WTC11 (cell line): Measurements from ENCODE around the gene SLCO4A1. TPM values are rescaled to one million over a fixed set of nuclear protein-coding genes. Genes with fewer than 3 reads are reported as not detected.
A peak's percentile ranks its signal among the peaks of the same experiment; 100 is the strongest.

ENCODE experiments used
- ATAC-seq: fragments of 200-7000 bp; cut with Tn5 transposase; 2 replicates; pipeline ENCODE4 v1.10.0; 2021; ENCODE audit warnings: mild to moderate bottlenecking, moderate library complexity
- CTCF ChIA-PET: fragments of 300-600 bp; sonication (Branson Sonifier 250); formaldehyde crosslinking; loops from one replicate; lab custom pipeline; 2021; ENCODE audit warnings: antibody characterized with exemption; lab: Charles Lee
- POLR2A ChIA-PET: fragments of 350-600 bp; sonication (Branson Sonifier 250); formaldehyde crosslinking; loops from one replicate; lab custom pipeline; 2021; ENCODE audit warnings: antibody characterized with exemption; lab: Charles Lee
- DNase-seq: peaks from one replicate; pipeline ENCODE4 v3.0.0; 2021; ENCODE audit warnings: low spot score
- H3K27ac Mint-ChIP-seq: 2 replicates; pipeline ENCODE4 v1.8.0; 2021; ENCODE audit warnings: mixed read lengths
- H3K27me3 Mint-ChIP-seq: 2 replicates; pipeline ENCODE4 v1.8.0; 2021; ENCODE audit warnings: low read depth, mild to moderate bottlenecking, moderate library complexity, mixed read lengths
- H3K36me3 Mint-ChIP-seq: 2 replicates; pipeline ENCODE4 v1.8.0; 2021; ENCODE audit warnings: mixed read lengths
- H3K4me1 Mint-ChIP-seq: 2 replicates; pipeline ENCODE4 v1.8.0; 2022; ENCODE audit warnings: mixed read lengths
- H3K4me3 Mint-ChIP-seq: 2 replicates; pipeline ENCODE4 v1.8.0; 2021; ENCODE audit warnings: mild to moderate bottlenecking, moderate library complexity, mixed read lengths
- H3K9me3 Mint-ChIP-seq: 2 replicates; pipeline ENCODE4 v1.8.0; 2021; ENCODE audit warnings: mixed read lengths
- ATF6 ChIP-seq: sonication (generic); formaldehyde crosslinking; IDR thresholded peaks from 2 replicates; pipeline ENCODE4 v1.8.1; 2023; ENCODE audit warnings: mild to moderate bottlenecking, missing genetic modification reagents
- ELF4 ChIP-seq: sonication (generic); formaldehyde crosslinking; IDR thresholded peaks from 2 replicates; pipeline ENCODE4 v1.8.1; 2022; ENCODE audit warnings: low read depth, mild to moderate bottlenecking, moderate library complexity, missing genetic modification reagents
- ERG ChIP-seq: fragments of 250-450 bp; sonication (Bioruptor Pico); IDR thresholded peaks from 2 replicates; pipeline ENCODE4 v1.8.0; 2021; ENCODE audit warnings: mild to moderate bottlenecking
- ESRRA ChIP-seq: sonication (generic); formaldehyde crosslinking; IDR thresholded peaks from 2 replicates; pipeline ENCODE4 v1.8.1; 2022; ENCODE audit warnings: mild to moderate bottlenecking, missing genetic modification reagents, borderline replicate concordance
- FOXJ3 ChIP-seq: sonication (generic); formaldehyde crosslinking; IDR thresholded peaks from 2 replicates; pipeline ENCODE4 v1.9.0; 2021; ENCODE audit warnings: missing genetic modification reagents, mild to moderate bottlenecking, borderline replicate concordance
- FOXK1 ChIP-seq: sonication (generic); formaldehyde crosslinking; IDR thresholded peaks from 2 replicates; pipeline ENCODE4 v1.8.0; 2022; ENCODE audit warnings: mild to moderate bottlenecking, moderate library complexity, missing genetic modification reagents
- FOXP1 ChIP-seq: sonication (generic); formaldehyde crosslinking; IDR thresholded peaks from 2 replicates; pipeline ENCODE4 v1.8.0; 2022; ENCODE audit warnings: missing genetic modification reagents, mild to moderate bottlenecking, moderate library complexity, borderline replicate concordance
- GTF2I ChIP-seq: fragments of 250-450 bp; sonication (Bioruptor Pico); conservative IDR thresholded peaks from 2 replicates; pipeline ENCODE4 v1.4.0; 2021; ENCODE audit warnings: mild to moderate bottlenecking
- JAZF1 ChIP-seq: fragments of 250-450 bp; sonication (Bioruptor Pico); IDR thresholded peaks from 2 replicates; pipeline ENCODE4 v1.9.0; 2021; ENCODE audit warnings: moderate library complexity, mild to moderate bottlenecking, inconsistent platforms
- MAX ChIP-seq: sonication (generic); formaldehyde crosslinking; IDR thresholded peaks from 2 replicates; pipeline ENCODE4 v1.8.0; 2022; ENCODE audit warnings: mild to moderate bottlenecking, missing genetic modification reagents
- MXD4 ChIP-seq: fragments of 250-450 bp; sonication (Bioruptor Pico); IDR thresholded peaks from 2 replicates; pipeline ENCODE4 v1.8.0; 2021; ENCODE audit warnings: mild to moderate bottlenecking, moderate library complexity, borderline replicate concordance
- NR1H2 ChIP-seq: sonication (generic); formaldehyde crosslinking; IDR thresholded peaks from 2 replicates; pipeline ENCODE4 v1.9.0; 2021; ENCODE audit warnings: mild to moderate bottlenecking, moderate library complexity, missing genetic modification reagents
- RORB ChIP-seq: fragments of 250-450 bp; sonication (Bioruptor Pico); IDR thresholded peaks from 2 replicates; pipeline ENCODE4 v1.9.0; 2021; ENCODE audit warnings: mild to moderate bottlenecking
- SOX15 ChIP-seq: fragments of 250-450 bp; sonication (Bioruptor Pico); IDR thresholded peaks from 2 replicates; pipeline ENCODE4 v1.9.0; 2021; ENCODE audit warnings: mild to moderate bottlenecking
- ZNF138 ChIP-seq: sonication (generic); formaldehyde crosslinking; conservative IDR thresholded peaks from 2 replicates; pipeline ENCODE4 v1.8.1; 2022; ENCODE audit warnings: mild to moderate bottlenecking, moderate library complexity, missing genetic modification reagents
- total RNA-seq: library from RNA; stranded (reverse); gene quantifications from 3 replicates; pipeline ENCODE4 v1.2.3, GENCODE V29; 2021
- TF ChIP-seq, protein P1 (sequence below): sonication (generic); formaldehyde crosslinking; IDR thresholded peaks from 2 replicates; pipeline ENCODE4 v1.8.0; 2023; ENCODE audit warnings: mild to moderate bottlenecking, missing genetic modification reagents
- TF ChIP-seq, protein P2 (sequence below): sonication (generic); formaldehyde crosslinking; IDR thresholded peaks from 2 replicates; pipeline ENCODE4 v1.8.0; 2022; ENCODE audit warnings: mild to moderate bottlenecking, missing genetic modification reagents
- TF ChIP-seq, protein P3 (sequence below): sonication (generic); formaldehyde crosslinking; IDR thresholded peaks from 2 replicates; pipeline ENCODE4 v1.8.0; 2022; ENCODE audit warnings: missing genetic modification reagents
- TF ChIP-seq, protein P4 (sequence below): sonication (generic); formaldehyde crosslinking; IDR thresholded peaks from 2 replicates; pipeline ENCODE4 v1.8.1; 2023; ENCODE audit warnings: mild to moderate bottlenecking, moderate library complexity, missing genetic modification reagents
- TF ChIP-seq, protein P5 (sequence below): sonication (generic); formaldehyde crosslinking; IDR thresholded peaks from 2 replicates; pipeline ENCODE4 v1.8.0; 2022; ENCODE audit warnings: mild to moderate bottlenecking, missing genetic modification reagents

Gene SLCO4A1
- total RNA-seq, 1 experiment from 2014 or later, result 19.9 TPM

DNA sequence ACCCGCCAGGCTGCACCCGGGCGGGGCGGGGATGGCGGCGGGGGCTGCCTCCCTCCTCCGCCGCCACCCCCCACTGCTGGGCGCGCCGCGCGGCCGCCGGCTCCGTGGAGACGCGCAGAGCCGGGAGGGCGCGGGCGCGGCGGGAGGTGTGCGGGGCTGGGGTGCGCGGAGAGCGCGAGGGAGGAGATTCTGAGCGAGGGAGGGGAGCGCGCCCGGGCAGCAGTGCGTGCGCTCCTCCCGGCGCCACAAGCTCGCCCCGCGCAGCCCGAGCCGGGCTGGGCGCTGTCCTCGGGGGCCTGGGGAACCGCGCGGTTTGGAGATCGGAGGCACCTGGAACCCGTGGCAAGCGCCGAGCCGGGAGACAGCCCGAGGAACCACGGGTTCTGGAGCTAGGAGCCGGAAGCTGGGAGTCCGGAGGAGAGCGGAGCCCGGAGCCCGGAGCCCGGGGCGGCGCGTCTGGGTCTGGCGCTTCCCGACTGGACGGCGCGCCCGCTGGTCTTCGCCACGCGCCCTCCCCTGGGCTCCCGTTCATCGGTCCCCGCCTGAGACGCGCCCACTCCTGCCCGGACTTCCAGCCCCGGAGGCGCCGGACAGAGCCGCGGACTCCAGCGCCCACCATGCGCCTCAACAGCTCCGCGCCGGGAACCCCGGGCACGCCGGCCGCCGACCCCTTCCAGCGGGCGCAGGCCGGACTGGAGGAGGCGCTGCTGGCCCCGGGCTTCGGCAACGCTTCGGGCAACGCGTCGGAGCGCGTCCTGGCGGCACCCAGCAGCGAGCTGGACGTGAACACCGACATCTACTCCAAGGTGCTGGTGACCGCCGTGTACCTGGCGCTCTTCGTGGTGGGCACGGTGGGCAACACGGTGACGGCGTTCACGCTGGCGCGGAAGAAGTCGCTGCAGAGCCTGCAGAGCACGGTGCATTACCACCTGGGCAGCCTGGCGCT lies 66.6 kb downstream of the SLCO4A1 start, which contains the start of gene NTSR1:
NTSR1 (plus strand) TSS at position 246 of the 946 bp plus-strand sequence; CDS start at position 618, 372 bp downstream.
- H3K27me3 Mint-ChIP-seq, result peaks cover 35% of the 10 kb centered on the region
- TF ChIP-seq ESRRA, result no peak
- TF ChIP-seq FOXP1 (CRISPR knock-in tag), result no peak
- no peak for TF ChIP-seq MXD4 (CRISPR knock-in tag)
- no peak for TF ChIP-seq ATF6
- TF ChIP-seq SOX15 (CRISPR knock-in tag), result no peak
- no peak for TF ChIP-seq FOXJ3 (CRISPR knock-in tag)
- no peak for TF ChIP-seq NR1H2 (CRISPR knock-in tag)
- no peak for TF ChIP-seq RORB (CRISPR knock-in tag)
- TF ChIP-seq ERG, result no peak
- TF ChIP-seq, protein P1, sequence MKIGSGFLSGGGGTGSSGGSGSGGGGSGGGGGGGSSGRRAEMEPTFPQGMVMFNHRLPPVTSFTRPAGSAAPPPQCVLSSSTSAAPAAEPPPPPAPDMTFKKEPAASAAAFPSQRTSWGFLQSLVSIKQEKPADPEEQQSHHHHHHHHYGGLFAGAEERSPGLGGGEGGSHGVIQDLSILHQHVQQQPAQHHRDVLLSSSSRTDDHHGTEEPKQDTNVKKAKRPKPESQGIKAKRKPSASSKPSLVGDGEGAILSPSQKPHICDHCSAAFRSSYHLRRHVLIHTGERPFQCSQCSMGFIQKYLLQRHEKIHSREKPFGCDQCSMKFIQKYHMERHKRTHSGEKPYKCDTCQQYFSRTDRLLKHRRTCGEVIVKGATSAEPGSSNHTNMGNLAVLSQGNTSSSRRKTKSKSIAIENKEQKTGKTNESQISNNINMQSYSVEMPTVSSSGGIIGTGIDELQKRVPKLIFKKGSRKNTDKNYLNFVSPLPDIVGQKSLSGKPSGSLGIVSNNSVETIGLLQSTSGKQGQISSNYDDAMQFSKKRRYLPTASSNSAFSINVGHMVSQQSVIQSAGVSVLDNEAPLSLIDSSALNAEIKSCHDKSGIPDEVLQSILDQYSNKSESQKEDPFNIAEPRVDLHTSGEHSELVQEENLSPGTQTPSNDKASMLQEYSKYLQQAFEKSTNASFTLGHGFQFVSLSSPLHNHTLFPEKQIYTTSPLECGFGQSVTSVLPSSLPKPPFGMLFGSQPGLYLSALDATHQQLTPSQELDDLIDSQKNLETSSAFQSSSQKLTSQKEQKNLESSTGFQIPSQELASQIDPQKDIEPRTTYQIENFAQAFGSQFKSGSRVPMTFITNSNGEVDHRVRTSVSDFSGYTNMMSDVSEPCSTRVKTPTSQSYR (CRISPR knock-in tag), result no peak
- TF ChIP-seq, protein P2, sequence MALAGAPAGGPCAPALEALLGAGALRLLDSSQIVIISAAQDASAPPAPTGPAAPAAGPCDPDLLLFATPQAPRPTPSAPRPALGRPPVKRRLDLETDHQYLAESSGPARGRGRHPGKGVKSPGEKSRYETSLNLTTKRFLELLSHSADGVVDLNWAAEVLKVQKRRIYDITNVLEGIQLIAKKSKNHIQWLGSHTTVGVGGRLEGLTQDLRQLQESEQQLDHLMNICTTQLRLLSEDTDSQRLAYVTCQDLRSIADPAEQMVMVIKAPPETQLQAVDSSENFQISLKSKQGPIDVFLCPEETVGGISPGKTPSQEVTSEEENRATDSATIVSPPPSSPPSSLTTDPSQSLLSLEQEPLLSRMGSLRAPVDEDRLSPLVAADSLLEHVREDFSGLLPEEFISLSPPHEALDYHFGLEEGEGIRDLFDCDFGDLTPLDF (CRISPR knock-in tag), result no peak
- TF ChIP-seq JAZF1, result no peak
- TF ChIP-seq FOXK1 (CRISPR knock-in tag), result no peak
- no peak for TF ChIP-seq GTF2I
- TF ChIP-seq, protein P3, sequence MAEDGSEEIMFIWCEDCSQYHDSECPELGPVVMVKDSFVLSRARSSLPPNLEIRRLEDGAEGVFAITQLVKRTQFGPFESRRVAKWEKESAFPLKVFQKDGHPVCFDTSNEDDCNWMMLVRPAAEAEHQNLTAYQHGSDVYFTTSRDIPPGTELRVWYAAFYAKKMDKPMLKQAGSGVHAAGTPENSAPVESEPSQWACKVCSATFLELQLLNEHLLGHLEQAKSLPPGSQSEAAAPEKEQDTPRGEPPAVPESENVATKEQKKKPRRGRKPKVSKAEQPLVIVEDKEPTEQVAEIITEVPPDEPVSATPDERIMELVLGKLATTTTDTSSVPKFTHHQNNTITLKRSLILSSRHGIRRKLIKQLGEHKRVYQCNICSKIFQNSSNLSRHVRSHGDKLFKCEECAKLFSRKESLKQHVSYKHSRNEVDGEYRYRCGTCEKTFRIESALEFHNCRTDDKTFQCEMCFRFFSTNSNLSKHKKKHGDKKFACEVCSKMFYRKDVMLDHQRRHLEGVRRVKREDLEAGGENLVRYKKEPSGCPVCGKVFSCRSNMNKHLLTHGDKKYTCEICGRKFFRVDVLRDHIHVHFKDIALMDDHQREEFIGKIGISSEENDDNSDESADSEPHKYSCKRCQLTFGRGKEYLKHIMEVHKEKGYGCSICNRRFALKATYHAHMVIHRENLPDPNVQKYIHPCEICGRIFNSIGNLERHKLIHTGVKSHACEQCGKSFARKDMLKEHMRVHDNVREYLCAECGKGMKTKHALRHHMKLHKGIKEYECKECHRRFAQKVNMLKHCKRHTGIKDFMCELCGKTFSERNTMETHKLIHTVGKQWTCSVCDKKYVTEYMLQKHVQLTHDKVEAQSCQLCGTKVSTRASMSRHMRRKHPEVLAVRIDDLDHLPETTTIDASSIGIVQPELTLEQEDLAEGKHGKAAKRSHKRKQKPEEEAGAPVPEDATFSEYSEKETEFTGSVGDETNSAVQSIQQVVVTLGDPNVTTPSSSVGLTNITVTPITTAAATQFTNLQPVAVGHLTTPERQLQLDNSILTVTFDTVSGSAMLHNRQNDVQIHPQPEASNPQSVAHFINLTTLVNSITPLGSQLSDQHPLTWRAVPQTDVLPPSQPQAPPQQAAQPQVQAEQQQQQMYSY, result peak; percentile 26; the same call in 1 of the 2 replicates
- no peak for TF ChIP-seq ELF4 (CRISPR knock-in tag)
- TF ChIP-seq, protein P4, sequence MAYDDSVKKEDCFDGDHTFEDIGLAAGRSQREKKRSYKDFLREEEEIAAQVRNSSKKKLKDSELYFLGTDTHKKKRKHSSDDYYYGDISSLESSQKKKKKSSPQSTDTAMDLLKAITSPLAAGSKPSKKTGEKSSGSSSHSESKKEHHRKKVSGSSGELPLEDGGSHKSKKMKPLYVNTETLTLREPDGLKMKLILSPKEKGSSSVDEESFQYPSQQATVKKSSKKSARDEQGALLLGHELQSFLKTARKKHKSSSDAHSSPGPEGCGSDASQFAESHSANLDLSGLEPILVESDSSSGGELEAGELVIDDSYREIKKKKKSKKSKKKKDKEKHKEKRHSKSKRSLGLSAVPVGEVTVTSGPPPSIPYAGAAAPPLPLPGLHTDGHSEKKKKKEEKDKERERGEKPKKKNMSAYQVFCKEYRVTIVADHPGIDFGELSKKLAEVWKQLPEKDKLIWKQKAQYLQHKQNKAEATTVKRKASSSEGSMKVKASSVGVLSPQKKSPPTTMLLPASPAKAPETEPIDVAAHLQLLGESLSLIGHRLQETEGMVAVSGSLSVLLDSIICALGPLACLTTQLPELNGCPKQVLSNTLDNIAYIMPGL, result peak; percentile 67; the same call in 1 of the 2 replicates
- TF ChIP-seq MAX (CRISPR knock-in tag), result peak; percentile 39; the same call in 1 of the 2 replicates
- TF ChIP-seq, protein P5, sequence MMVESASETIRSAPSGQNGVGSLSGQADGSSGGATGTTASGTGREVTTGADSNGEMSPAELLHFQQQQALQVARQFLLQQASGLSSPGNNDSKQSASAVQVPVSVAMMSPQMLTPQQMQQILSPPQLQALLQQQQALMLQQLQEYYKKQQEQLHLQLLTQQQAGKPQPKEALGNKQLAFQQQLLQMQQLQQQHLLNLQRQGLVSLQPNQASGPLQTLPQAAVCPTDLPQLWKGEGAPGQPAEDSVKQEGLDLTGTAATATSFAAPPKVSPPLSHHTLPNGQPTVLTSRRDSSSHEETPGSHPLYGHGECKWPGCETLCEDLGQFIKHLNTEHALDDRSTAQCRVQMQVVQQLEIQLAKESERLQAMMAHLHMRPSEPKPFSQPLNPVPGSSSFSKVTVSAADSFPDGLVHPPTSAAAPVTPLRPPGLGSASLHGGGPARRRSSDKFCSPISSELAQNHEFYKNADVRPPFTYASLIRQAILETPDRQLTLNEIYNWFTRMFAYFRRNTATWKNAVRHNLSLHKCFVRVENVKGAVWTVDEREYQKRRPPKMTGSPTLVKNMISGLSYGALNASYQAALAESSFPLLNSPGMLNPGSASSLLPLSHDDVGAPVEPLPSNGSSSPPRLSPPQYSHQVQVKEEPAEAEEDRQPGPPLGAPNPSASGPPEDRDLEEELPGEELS (CRISPR knock-in tag), result 0 out of 2 replicates have a peak, but pooled peaks have one; percentile 2
- 0 out of 2 replicates have a peak, but pooled peaks have one; percentile 26 for TF ChIP-seq ZNF138

More for the DNA sequence above, 66.6 kb downstream of the SLCO4A1 start, which contains the start of gene NTSR1:
- CTCF ChIA-PET, result interaction anchor here (0.6 to 4.7 kb wide), 29 partner anchors 10 to 209 kb away, joined by 3 to 38 read pairs (median 4); partner anchors contain the start of genes COL9A3 and SLCO4A1
- ATAC-seq (peak; percentile 36), DNase-seq (peak; percentile 67)
- no peak within 1 kb of the TSS for H3K27ac Mint-ChIP-seq
- peak within 1 kb of the TSS; percentile 77 for H3K4me3 Mint-ChIP-seq
- POLR2A ChIA-PET, result no interaction called here
- H3K9me3 Mint-ChIP-seq, result no peaks in the 10 kb centered on the region
- 0 out of 2 replicates have a peak, but pooled peaks cover 3% of the 10 kb centered on the region for H3K4me1 Mint-ChIP-seq
- no peaks in the 10 kb centered on the region for H3K36me3 Mint-ChIP-seq
